HG03108 (cell line): Measurements from ENCODE around the gene ITGB1.
"Not testable (repeated sequence)": the region's sequence is repeated elsewhere in the genome, so short reads cannot be mapped to it uniquely, and the experiment has no call there.

Experiments
- ATAC-seq: cut with Tn5 transposase; IDR thresholded peaks from one replicate; pipeline ENCODE4 v1.9.1; 2021; ENCODE audit warnings: moderate library complexity; ENCODE audit not compliant: unreplicated experiment

Gene ITGB1

GRCh38 chr10:32958085-32959005 lies at the start of gene ITGB1:
Gene ITGB1 (minus strand): TSS chr10:32958230. CDS start chr10:32935558, 22,672 bp downstream.
- ATAC-seq = peak; percentile 67

- ATAC-seq = no peak
These were observed 48.4 kb upstream of the ITGB1 start for GRCh38 chr10:33006342-33006887.

- no peak for ATAC-seq
These were observed 47.6 kb upstream of the ITGB1 start for GRCh38 chr10:33005322-33006301.

- no peak for ATAC-seq
These were observed 44.0 kb upstream of the ITGB1 start for GRCh38 chr10:33001908-33002492.

- ATAC-seq = not testable (repeated sequence)
These were observed 40.1 kb upstream of the ITGB1 start for GRCh38 chr10:32998060-32998581.

GRCh38 chr10:32995751-32996150 lies 37.7 kb upstream of the ITGB1 start:
- peak; percentile 89 for ATAC-seq

- ATAC-seq = no peak
These were observed 37.1 kb upstream of the ITGB1 start for GRCh38 chr10:32995066-32995622.

- ATAC-seq = not testable (repeated sequence)
These were observed 36.6 kb upstream of the ITGB1 start for GRCh38 chr10:32994632-32995031.

GRCh38 chr10:32992310-32992709 lies 34.3 kb upstream of the ITGB1 start:
- not testable (repeated sequence) for ATAC-seq

GRCh38 chr10:32990811-32991210 lies 32.8 kb upstream of the ITGB1 start:
- ATAC-seq = no peak

GRCh38 chr10:32988604-32989003 lies 30.6 kb upstream of the ITGB1 start:
- no peak for ATAC-seq

GRCh38 chr10:32987172-32987571 lies 29.1 kb upstream of the ITGB1 start:
- no peak for ATAC-seq

GRCh38 chr10:32985775-32986350 lies 27.8 kb upstream of the ITGB1 start:
- no peak for ATAC-seq

GRCh38 chr10:32985341-32985764 lies 27.3 kb upstream of the ITGB1 start:
- ATAC-seq = no peak

- no peak for ATAC-seq
These were observed 26.1 kb upstream of the ITGB1 start for GRCh38 chr10:32984003-32984600.

- ATAC-seq = no peak
These were observed 25.2 kb upstream of the ITGB1 start for GRCh38 chr10:32982911-32983909.

- no peak for ATAC-seq
These were observed 24.3 kb upstream of the ITGB1 start for GRCh38 chr10:32982293-32982709.

GRCh38 chr10:32981760-32982159 lies 23.7 kb upstream of the ITGB1 start:
- no peak for ATAC-seq
